ENCODE data around the gene PRPF39. TPM values are rescaled to one million over a fixed set of nuclear protein-coding genes. Genes with fewer than 3 reads are reported as not detected.

PRPF39 gene
- total RNA-seq, 1 experiment from 2014 or later, result 57.4 TPM

DNA sequence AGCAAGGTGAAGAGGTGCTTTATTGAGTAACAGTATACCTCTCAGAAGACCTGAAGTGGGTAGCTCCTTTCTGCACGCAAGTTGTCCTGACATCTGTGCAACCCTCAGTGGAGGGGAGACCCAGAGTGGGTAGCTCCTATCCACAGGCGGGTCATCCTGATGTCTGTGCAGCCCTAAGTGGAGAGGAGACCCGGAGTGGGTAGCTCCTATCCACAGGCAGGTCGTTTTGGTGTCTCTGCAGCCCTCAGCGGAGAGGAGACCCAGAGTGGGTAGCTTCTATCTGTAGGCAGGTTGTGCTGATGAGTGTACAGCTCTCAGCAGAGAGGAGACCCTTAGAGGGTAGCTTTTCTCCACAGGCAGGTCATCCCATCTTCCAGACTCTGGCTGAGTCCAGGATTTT is 45.1 kb upstream of the PRPF39 start:
- H3K4me1 ChIP-seq (ENCODE audit: insufficient read depth, low read length, poor library complexity, severe bottlenecking), result no peaks in the 10 kb centered on the region
- peaks cover 17% of the 10 kb centered on the region for H3K9me3 ChIP-seq (ENCODE audit: low read depth, low read length, poor library complexity, severe bottlenecking)
- H3K27ac ChIP-seq (ENCODE audit: low read depth, low read length, poor library complexity, severe bottlenecking), result no peak overlapping the region
- H3K4me3 ChIP-seq (ENCODE audit: low read depth, low read length, poor library complexity, severe bottlenecking), result no peak overlapping the region
- H3K27me3 ChIP-seq (replicated peaks; ENCODE audit: insufficient read depth, low read depth, low read length, poor library complexity), result no peaks in the 10 kb centered on the region
- peak; percentile 1 for DNase-seq (ENCODE audit: low spot score)
- no TSS peak for BruUV-seq (replicated peaks)
- ChIA-PET CTCF (no interaction called here), POLR2A (ENCODE audit: low non-redundant PET) (no interaction called here)
- H3K36me3 ChIP-seq (ENCODE audit: insufficient read depth, low read length, poor library complexity, severe bottlenecking), result peaks cover 11% of the 10 kb centered on the region
- TF ChIP-seq EZH2 (IDR thresholded peaks at IDR 0.05; ENCODE audit: borderline replicate concordance, low read depth, low read length, poor library complexity, severe bottlenecking), result no peak
- TF ChIP-seq, protein P1, sequence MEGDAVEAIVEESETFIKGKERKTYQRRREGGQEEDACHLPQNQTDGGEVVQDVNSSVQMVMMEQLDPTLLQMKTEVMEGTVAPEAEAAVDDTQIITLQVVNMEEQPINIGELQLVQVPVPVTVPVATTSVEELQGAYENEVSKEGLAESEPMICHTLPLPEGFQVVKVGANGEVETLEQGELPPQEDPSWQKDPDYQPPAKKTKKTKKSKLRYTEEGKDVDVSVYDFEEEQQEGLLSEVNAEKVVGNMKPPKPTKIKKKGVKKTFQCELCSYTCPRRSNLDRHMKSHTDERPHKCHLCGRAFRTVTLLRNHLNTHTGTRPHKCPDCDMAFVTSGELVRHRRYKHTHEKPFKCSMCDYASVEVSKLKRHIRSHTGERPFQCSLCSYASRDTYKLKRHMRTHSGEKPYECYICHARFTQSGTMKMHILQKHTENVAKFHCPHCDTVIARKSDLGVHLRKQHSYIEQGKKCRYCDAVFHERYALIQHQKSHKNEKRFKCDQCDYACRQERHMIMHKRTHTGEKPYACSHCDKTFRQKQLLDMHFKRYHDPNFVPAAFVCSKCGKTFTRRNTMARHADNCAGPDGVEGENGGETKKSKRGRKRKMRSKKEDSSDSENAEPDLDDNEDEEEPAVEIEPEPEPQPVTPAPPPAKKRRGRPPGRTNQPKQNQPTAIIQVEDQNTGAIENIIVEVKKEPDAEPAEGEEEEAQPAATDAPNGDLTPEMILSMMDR (conservative IDR thresholded peaks at IDR 0.05; ENCODE audit: low read depth, low read length), result no peak
- intact Hi-C loops (cut with micrococcal nuclease; ENCODE audit: unreplicated experiment), result no loop called here

DNA sequence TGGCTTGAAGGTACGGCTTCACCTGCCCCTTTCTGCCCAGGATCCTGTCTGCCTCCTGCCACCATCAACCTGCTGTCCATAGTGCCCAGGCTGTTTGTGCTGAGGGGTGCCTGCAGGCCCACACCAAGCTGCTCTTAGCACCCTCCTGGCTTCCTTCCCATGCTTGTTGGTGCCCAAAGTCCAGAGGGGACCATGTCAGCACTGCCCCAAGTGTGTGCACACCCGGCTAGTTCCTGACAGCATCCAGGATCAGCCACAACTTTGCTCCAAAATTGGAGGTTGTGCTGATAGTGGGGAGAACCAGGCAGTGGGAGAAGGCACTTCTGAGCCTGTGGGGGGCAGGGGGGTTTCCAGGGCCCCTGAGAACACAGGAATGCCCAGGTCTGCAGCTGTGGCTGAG is 44.5 kb upstream of the PRPF39 start:
- ChIA-PET CTCF (no interaction called here), POLR2A (ENCODE audit: low non-redundant PET) (no interaction called here)
- peaks cover 11% of the 10 kb centered on the region for H3K36me3 ChIP-seq (ENCODE audit: insufficient read depth, low read length, poor library complexity, severe bottlenecking)

DNA sequence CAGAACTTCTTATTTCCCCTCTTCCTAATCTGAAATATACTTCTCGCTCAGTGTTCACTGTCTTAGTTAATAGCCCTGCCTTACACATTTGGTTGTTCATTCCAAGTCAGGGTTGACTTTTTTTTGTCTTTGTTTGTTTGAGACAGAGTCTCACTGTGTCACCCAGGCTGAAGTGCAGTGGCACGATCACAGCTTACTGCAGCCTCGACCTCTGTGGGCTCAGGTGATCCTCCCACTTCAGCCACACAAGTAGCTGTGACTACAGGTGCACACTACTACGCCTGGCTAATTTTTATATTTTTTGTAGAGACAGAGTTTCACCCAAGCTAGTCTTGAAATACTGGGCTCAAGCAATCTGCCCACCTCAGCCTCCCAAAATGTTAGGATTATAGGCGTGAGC is 42.3 kb upstream of the PRPF39 start:
- no TSS peak for BruUV-seq (replicated peaks)
- TF ChIP-seq EZH2 (IDR thresholded peaks at IDR 0.05; ENCODE audit: borderline replicate concordance, low read depth, low read length, poor library complexity, severe bottlenecking), result no peak
- TF ChIP-seq, protein P1 (conservative IDR thresholded peaks at IDR 0.05; ENCODE audit: low read depth, low read length), result no peak
- intact Hi-C loops (cut with micrococcal nuclease; ENCODE audit: unreplicated experiment), result no loop called here
- DNase-seq (ENCODE audit: low spot score), result no peak
- Histone ChIP-seq H3K27me3 (replicated peaks; ENCODE audit: insufficient read depth, low read depth, low read length, poor library complexity) (no peaks in the 10 kb centered on the region), H3K36me3 (ENCODE audit: insufficient read depth, low read length, poor library complexity, severe bottlenecking) (peaks cover 12% of the 10 kb centered on the region), H3K4me1 (ENCODE audit: insufficient read depth, low read length, poor library complexity, severe bottlenecking) (no peaks in the 10 kb centered on the region), H3K4me3 (ENCODE audit: low read depth, low read length, poor library complexity, severe bottlenecking) (no peak overlapping the region), H3K27ac (ENCODE audit: low read depth, low read length, poor library complexity, severe bottlenecking) (no peak overlapping the region), H3K9me3 (ENCODE audit: low read depth, low read length, poor library complexity, severe bottlenecking) (peaks cover 14% of the 10 kb centered on the region)
- ChIA-PET POLR2A (ENCODE audit: low non-redundant PET) (no interaction called here), CTCF (no interaction called here)

More for the DNA sequence above, 44.5 kb upstream of the PRPF39 start:
- TF ChIP-seq, protein P1 (conservative IDR thresholded peaks at IDR 0.05; ENCODE audit: low read depth, low read length), result no peak
- TF ChIP-seq EZH2 (IDR thresholded peaks at IDR 0.05; ENCODE audit: borderline replicate concordance, low read depth, low read length, poor library complexity, severe bottlenecking), result no peak
- Histone ChIP-seq H3K4me3 (ENCODE audit: low read depth, low read length, poor library complexity, severe bottlenecking) (no peak overlapping the region), H3K27me3 (replicated peaks; ENCODE audit: insufficient read depth, low read depth, low read length, poor library complexity) (no peaks in the 10 kb centered on the region), H3K27ac (ENCODE audit: low read depth, low read length, poor library complexity, severe bottlenecking) (no peak overlapping the region), H3K9me3 (ENCODE audit: low read depth, low read length, poor library complexity, severe bottlenecking) (peaks cover 17% of the 10 kb centered on the region), H3K4me1 (ENCODE audit: insufficient read depth, low read length, poor library complexity, severe bottlenecking) (no peaks in the 10 kb centered on the region)
- DNase-seq (ENCODE audit: low spot score), result no peak
- intact Hi-C loops (cut with micrococcal nuclease; ENCODE audit: unreplicated experiment), result no loop called here
- no TSS peak for BruUV-seq (replicated peaks)

Data from A673 (cell line).